Amniotic stem cell (primary cell): ENCODE measurements around the gene PRM3.
"Not testable (repeated sequence)": the region's sequence is repeated elsewhere in the genome, so short reads cannot be mapped to it uniquely, and the experiment has no call there.

ENCODE experiments used
- DNase-seq: peaks from one replicate; lab custom pipeline; 2025; lab: John Stamatoyannopoulos, UW

The PRM3 gene

DNA sequence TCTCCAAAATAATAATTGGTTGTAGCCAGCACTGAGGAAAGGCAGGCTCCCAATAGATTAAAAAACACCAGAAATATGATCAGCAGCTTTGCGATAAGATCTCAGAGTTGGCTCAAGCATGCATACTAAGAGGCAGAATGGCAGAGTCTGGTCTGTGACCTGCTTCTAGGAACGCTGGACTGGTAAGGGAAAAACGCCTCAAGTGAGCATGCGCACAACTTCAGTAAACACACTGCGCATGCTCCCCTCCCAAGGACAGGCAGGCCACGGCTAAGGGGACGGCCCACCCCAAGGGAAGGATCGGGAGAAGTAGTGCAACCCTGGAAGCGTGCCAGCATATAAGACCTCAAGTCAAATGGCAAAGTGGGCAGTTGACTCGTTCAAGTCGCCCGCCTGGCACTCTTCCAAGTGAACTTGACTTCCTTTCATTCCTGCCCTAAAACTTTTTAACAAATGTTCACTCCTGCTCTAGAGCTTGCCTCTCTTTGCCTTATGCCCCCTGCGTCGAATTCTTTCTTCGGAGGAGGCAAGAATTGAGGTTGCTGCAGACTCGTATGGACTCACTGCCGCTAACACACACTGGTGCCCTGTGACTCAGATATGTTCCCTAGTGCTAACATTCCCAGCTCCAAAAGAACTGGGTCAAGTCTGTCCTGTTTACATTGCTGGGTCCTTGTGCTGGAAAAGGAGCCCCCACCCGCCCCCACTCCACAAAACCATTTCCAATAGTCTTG, 30.1 kb upstream of the PRM3 start:
- no peak for DNase-seq

GRCh38 chr16:11302977-11303376, 29.5 kb upstream of the PRM3 start:
- DNase-seq = no peak

DNA sequence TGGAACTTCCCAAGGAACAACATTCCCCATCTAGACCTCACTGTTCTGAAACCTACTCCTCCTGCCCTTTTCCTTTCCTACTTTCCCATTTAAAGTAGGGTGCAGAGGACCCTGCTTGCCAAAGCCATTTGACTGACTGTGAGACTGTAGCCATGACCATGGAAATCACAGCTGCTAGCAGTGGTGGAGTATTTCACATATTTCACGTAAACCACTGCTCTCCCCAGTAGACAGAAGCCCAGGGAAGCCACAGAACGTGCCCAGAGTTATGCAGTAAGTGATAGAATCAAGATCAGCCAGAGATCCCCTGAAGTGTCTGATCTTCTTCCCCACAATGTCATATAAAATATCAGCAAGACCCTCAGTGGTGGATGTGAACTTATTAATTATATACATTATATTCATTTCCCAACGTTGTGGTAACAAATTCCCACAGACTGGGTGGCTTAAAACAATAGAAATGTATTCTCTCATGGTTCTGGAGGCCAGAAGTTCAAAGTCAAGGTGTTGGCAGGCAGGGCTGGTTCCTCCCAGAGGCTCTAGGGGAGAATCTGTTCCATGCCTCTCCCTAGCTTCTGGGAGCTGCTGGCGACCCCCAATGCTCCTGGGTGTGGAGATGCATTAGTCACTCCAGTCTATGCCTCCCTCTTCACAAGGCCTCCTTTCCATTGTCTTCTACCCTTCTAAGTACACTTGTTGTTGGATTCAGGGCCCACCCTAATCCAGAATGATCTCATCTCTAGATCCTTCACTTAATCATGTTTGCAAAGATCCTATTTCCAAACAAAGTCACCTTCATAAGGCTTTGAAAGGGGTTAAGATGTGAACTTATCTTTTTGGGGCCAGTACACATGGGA, 28.4 kb upstream of the PRM3 start:
- DNase-seq = no peak

GRCh38 chr16:11300560-11300892, 27.1 kb upstream of the PRM3 start:
- DNase-seq = no peak

DNA sequence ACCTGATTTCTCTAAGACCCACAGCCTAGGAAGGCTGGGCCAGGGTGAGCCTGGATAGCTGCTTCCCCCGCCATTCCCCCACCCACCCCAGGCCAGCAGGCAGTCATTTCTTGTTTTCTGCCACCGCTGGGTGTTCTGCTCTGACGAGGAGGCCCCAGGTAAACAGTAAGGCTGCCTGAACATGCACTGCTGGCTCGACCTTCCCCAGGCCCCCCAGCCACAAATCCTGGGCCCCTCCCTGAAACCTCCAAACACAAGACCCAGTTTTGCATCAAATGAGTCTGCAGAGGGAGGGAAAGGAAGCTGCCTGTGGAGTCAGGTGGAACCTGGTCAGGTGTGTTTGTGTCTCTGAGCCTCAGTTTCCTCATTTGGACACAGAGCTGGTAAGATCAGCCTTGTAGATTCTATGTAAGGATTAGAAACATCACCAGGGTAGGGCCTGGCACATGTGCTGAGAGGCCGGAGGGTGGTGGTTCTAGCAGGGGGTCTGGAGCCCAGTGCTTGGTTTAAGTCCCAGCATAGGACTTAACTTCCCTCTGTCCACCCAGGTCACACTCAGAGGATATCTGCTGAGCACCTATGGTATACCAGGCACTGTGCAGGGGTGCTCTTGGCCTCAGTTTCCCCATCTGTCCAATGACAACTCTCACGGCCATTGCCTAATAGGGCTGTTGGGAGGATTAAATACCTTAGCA, 26.6 kb upstream of the PRM3 start:
- DNase-seq = no peak

DNA sequence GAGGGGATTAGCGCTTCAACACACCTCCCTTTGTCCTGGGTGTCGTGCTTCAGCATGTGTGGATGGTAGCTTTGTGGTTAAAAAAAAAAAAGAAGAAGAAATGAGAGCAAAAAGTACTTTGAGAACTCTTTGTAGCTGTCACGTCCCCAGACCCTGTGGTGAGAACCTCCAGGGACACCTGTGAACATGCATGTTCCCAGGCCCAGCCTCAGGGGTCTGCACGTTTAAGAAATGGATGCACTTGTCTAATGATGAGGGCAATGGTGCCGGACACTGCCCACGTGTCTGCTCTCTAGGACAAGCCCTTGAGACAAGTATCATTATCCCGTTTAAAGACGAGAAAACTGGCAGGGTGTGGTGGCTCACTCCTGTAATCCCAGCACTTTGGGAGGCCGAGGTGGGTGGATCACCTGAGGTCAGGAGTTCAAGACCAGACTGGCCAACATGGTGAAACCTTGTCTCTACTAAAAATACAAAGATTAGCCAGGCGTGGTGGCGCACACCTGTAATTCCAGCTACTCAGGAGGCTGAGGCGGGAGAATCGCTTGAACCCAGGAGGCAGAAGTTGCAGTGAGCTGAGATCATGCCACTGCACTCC, 25.6 kb upstream of the PRM3 start:
- not testable (repeated sequence) for DNase-seq

DNA sequence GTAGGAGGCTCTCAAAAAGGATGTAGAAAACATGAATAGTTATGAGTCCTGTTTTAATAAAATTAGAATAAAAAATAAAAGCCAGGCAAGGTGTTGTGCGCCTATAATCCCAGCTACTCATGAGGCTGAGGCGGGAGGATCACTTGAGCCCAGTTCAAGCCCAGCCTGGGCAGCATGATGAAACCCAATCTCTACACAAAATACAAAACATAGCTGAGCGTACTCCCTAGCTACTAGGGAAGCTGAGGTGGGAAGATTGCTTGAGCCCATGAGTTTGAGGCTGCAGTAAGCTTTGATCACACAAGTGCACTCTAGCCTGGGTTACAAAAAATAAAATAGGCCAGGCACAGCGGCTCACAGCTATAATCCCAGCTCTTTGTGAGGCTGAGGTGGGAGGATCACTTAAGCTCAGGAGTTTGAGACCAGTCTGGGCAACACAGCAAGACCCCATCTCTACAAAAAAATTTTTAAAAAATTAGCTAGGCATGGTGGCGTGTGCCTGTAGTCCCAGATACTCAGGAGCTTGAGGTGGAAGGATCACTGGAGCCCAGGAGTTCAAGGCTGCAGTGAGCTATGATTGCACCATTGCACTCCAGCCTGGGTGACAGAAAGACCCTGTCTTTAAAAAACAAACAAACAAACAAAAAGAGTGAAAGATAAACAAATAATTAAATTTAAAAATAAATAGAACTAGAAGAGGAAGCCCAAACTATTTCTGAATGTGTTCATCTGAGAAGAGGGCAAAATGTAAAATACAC, 24.9 kb upstream of the PRM3 start:
- no peak for DNase-seq

DNA sequence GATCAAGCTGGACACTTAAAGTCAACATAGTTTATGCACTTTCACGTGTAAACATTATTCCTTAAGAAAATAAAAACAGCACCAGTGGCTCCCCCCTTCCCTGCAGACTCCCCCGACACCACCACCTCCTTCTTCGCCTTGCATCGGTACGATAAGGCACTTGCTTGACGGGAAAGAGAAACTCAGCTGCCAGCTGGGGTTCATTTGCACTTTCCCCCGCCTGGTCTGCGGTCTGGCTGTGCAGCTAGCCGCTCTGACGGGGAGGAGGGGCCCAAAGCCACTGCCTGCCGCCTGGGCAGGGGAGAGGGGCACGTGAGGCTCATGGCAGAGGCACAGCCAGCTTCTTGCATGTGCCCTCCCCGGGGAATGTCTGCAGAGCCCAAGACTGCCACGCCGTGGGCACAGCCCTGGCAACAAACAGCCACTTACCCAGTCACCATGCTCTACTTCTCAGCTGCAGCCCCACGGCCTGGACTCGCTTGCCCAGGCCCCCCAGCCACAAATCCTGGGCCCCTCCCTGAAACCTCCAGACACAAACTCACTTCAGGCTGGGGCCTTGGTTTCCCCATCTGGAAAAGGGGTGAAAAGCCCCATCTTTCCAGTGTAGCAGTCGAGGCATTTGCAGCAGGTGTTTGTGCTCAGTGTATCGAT, 24.2 kb upstream of the PRM3 start:
- DNase-seq = no peak

DNA sequence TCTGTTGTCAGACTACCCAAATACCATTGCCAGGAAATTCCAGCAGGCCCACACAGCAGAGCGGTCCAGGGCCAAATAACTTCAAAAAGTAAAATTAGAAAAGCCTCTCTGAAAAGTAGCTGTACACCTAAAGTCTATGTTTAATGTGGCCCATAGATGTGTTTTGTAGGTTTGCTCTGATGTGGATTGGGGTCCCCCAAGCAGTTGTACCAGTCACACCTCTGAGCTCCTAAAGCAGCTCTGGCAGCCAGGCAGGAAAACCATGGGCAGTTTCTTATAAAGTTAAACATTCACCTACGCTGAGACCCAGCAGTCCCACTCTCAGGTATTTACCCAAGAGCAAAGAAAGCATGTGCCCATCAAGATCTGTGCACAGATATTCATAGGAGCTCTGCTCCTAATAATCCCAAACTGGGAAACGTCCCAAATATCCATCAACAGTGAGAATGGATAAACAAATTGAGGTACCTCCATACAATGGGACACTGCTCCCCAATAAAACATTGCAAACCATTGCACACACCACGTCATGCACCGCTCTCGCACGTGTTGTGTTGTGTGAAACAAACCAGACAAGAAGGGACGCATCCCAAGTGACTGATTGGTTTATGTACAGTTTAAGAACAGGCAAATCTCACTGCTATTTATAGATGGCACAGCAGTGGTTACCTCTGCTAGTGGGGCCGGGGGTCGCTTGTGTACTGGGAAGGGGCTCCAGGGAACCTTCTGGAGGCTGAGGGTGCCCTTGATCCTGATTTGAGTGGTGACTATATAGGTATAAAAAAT, 23.5 kb upstream of the PRM3 start:
- no peak for DNase-seq

GRCh38 chr16:11296351-11296705, 22.9 kb upstream of the PRM3 start:
- no peak for DNase-seq

DNA sequence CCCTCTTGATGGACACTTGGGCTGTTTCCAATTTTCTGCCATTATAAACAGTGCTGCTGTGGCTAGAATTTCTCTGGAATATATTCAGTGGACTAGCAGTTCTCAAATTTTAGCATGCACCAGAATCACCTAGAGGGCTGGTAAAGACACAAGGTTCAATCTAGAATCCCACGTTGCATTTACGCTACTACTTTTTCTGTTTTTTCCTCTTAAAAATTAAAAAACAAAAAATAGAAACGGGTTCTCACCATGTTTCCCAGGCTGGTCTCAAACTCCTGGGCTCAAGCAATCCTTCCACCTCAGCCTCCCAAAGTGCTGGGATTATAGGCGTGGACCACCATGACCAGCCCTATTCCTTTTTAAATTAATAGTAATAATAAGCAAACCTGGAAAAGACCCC, 22.2 kb upstream of the PRM3 start:
- DNase-seq = no peak

DNA sequence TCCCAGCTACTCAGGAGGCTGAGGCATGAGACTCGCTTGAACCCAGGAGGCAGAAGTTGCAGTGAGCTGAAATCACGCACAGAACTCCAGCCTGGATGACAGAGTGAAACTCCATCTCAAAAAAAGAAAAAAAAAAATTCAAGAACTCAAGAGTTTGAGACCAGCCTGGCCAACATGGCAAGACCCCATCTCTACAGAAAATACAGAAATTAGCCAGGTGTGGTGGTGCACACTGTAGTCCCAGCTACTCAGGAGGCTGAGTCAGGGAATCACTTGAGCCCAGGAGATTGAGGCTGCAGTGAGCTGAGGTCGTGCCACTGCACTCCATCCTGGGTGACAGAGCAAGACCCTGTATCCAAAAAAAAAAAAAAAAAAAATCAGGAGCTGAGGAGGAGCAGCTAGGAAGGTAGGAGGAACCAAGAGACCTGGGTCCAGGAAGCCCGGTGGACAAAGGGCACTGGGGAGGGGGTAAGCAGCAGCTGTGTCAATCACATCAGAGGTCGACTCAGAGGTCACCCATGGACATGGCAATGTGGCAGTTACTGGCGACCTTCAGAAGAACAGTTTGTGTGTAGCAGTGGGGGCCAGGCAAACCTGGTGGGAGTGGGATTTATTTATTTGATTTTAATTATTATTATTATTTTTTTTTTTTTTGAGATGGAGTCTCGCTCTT, 18.8 kb upstream of the PRM3 start:
- no peak for DNase-seq

DNA sequence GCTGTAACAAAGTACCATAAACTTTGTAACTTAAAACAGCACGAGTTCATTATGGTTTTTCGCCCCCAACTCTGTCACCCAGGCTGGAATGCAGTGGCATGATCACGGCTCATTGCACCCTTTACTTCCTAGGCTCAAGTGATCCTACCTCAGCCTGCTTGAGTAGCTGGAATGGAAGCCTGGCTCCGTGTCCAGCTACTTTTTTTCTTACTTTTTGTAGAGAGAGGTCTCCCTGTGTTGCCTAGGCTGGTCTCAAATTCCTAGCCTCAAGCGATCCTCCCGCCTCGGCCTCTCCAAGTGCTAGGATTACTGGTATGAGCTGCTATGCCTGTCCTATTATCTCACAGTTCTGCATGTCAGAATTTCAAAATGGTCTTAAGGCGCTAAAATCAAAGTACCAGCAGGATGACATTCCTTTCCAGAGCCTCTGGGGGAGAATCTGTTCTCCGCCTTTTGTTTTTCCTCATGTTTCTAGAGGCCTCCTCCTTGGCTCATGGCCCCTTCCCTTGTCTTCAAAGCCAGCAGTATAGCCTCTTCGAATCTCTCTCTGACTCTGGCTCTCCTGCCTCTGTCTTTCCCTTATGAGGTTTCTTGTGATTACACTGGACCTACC, 17.8 kb upstream of the PRM3 start:
- no peak for DNase-seq

DNA sequence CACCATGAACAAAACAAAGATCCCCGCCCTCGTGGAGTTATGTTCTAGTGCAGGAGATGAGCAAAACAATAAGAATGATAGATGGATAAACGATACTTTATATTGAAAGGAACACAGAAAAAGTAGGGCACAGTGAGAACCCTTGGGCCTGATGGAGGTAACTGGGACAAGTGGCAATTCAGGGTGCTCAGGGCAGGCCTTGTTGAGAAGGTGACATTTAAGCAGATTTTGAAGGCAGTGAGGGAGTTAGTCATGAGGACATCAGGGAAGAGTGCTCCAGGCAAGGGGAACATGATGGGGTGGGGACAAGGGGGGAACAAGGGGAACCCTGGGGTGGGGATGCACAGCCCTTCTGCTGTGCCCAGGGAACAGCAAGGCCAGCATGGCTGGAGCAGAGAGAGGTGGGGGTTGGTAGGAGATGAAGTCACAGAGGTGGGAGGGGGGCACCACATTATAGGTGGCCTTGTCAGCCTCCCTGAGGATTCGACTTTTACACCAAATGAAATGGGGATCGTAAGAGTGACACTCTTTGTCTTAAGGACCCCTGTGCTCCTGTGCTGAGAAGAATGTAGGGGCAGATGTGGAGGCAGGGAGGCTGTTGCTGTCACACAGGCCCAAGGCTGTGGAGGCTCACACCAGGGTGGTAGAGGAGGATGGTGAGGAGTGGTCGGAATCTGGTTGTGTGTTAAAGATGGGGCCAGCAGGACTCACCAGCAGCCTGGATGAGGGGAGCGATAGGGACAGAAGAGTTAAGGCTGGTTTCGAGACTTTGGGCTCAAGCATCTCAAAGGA, 16.9 kb upstream of the PRM3 start:
- no peak for DNase-seq

- not testable (repeated sequence) for DNase-seq
Observed at GRCh38 chr16:11289696-11290095, 16.3 kb upstream of the PRM3 start.

GRCh38 chr16:11289202-11289601, 15.8 kb upstream of the PRM3 start:
- no peak for DNase-seq

DNA sequence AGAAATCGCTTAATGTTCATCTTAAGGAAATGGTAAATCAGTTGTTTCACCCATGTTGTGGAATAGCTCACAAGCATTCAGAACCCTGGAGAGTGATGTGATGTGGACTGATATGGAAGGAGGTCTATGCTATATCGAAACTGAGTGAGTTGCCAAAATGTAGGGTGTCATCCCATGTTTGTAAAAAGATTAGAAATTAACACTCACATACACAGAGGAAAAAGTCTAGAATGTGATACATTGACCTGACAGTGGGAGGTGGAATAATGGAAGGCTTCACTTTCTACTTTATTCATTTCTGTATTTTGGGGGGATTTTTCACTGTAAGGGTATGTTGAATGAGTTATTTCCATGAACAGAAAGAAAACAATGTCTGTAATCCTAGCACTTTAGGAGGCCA, 12.4 kb upstream of the PRM3 start:
- DNase-seq = no peak

GRCh38 chr16:11283820-11284248, 10.4 kb upstream of the PRM3 start:
- DNase-seq = no peak
